GM19324 (cell line): ENCODE results near the gene CUX1.

Source experiments
- ATAC-seq: cut with Tn5 transposase; IDR thresholded peaks from one replicate; pipeline ENCODE4 v1.9.1; 2021; ENCODE audit warnings: mild to moderate bottlenecking, moderate library complexity; ENCODE audit not compliant: unreplicated experiment, low FRiP score

The CUX1 gene

DNA sequence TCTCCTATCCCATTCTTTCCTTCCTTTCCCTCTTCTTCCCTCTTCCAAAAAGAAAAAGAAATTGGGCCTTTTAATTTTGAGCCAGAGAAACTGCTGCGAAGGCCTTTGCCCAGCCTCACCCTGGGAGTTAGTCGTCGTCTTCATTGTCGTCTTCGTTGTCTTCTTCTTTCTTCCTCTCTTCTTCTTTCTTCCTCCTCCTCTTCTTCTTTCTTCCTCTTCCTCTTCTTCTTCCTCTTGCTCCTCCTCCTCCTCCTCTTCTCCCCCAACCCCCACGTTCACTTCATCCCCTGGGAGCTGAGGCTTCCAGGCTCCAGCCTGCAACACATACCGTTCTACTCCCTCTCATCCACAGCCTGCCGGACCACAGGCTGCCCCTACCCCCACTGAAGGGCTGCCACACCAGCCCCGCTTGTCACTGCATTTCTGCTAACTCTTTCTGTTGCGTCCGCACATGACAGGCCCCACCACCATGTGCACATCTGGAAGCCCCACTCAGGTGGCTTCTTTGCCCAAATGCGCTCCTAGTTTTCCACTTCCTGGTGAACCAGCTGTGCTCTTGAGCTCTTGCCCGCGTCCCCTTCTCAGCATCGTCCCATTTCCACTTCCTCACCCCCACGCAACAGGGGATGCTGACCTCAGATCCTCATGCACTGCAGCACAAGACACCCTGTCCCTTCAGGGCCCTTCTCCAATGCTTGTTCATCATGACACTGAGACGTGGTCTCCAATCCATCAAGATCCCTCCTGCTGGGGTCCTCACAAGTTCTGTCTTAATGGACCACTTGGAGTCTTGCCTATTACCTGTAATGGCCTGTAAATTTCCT is 374.3 kb downstream of the CUX1 start:
- no peak for ATAC-seq

DNA sequence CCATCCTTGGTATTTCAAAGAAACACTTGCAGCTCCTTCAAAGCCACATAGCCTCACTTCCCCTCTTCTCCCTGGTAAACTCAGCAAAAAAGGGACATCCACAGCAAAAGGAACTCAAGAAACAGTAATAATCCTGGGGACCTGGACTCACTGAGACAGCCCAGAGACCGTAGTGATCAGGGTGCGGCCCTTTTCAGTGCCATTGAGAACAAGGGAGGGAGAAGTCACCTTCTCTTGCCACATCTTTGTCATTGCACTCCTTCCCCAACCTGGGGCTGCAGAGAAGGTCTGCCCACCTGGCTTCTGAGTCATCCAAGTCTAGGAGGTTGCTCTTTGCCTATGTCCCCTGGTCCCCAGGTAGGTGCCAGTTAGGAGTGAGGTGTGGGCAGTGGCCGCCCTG is 375.4 kb downstream of the CUX1 start:
- no peak for ATAC-seq

DNA sequence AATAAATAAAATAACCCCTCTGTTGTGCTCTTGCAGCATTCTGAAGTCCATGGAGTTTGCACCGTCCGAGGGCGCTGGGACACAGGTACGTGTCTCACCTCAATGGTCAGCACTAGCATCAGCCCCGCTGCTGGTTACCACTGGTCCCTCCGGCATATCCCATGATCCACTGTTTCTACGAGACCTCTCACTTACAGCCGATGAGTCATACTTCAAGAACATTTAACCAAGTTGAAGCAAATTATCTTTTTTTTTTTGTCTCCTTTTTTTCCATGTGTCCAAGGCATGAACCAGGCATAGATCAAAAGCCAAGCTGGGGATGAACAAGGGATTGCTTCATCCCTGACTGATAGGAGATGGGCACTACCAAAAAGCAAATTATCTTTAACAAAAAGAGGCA is 376.4 kb downstream of the CUX1 start:
- no peak for ATAC-seq

DNA sequence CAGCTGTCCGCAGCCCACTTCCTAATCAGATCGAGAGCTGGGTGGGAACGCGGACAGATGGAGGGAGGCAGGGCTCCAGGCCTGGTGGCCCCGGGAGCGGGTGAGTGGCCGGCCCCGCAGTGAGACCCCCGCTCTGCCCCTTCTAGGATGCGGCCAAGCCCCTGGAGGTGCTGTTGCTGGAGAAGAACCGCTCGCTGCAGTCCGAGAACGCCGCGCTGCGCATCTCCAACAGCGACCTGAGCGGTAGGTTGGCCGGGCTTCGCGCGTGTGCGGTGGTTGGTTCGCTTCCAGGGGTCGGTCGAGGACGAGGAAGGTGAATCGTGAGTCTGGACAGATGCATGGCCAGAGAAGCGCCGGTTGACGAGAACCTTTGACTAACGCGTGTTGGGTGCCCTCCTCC is 377.9 kb downstream of the CUX1 start:
- no peak for ATAC-seq

DNA sequence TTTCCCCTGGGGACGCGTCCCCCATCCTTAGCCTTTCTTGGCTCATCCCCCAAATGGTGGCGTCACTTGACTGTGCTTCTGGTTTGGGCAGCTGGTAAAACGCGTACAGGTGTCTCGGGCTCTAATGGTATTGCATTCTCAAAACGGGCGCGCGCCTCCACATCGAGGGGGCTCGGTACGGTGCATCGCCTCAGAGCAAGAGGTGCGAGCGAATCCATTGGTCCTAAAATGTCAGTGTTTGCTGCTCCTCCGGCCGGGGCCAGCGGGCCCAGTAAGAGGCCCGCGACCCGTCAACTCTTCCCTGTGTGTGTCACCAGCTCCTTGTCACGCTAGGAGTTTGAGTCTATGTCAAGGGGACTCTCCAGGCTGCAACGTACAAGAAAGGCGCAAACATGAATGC is 378.6 kb downstream of the CUX1 start:
- ATAC-seq = no peak

DNA sequence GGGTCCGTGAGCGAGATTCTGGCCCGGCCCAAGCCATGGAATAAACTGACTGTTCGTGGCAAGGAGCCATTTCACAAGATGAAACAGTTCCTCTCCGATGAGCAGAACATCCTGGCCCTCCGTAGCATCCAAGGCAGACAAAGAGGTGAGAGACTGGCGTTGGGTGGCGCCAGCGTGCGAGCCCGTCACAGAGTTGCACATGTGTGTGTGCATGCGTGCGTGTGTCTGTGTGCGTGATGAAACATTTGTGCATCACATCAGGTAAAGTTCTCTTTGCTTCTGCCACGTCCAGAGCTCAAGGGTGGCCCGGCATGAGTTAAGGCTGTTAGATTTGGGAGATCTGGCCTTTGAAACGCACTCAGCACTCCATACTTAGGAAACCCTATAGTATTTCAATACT is 379.7 kb downstream of the CUX1 start:
- no peak for ATAC-seq

DNA sequence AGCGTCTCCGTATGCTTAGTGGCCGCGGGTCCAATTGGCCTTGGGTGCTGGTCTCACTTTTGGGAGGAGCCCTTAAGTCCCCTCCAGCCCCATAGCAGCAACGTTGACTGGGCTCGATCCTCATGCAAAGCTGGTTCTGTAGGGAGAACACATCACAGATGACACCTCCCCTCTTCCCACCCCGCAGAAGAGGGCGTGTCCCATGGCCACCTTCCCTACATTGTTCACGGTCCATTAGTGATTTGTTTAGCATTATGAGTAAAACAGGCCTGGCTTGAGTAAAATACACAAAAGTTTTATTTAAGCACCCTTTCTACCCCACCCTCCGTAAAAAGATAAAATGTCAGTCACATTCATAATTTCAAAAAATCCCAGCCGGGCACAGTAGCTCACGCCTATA is 380.2 kb downstream of the CUX1 start:
- ATAC-seq = no peak

DNA sequence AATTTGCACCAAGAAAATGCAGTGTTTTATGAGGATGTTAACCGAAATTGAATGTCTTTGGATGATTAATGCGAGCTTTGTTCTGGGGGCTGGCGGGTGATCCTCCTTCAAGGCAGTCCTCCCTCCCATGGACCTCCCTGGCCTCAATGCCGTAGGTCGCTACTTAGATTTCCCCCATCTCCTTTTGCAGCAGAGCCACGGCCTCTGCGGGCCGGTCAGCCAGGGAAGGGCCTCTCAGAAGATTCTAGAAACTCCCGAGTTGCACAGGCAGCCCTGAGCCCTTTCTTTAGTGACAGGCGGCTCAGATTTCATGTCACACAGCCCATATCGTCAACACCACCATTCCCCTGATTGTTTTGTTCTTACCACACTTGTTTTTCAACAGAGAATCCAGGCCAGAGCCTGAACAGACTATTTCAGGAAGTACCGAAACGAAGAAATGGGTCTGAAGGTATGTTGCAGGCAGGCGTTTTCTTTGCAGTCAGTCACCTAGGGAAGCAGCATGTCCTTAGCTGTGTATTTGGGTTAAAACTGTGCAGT is 381.1 kb downstream of the CUX1 start:
- ATAC-seq = no peak

DNA sequence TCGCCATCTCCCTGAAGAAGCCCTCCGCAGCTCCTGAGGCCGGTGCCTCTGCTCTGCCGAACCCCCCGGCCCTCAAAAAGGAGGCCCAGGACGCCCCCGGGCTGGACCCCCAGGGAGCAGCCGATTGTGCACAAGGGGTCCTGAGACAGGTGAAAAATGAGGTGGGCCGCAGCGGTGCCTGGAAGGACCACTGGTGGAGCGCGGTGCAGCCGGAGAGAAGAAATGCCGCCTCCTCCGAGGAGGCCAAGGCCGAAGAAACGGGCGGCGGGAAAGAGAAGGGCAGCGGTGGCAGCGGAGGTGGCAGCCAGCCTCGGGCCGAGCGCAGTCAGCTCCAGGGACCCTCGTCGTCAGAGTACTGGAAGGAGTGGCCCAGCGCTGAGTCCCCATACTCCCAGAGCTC is 384.1 kb downstream of the CUX1 start:
- ATAC-seq = no peak

DNA sequence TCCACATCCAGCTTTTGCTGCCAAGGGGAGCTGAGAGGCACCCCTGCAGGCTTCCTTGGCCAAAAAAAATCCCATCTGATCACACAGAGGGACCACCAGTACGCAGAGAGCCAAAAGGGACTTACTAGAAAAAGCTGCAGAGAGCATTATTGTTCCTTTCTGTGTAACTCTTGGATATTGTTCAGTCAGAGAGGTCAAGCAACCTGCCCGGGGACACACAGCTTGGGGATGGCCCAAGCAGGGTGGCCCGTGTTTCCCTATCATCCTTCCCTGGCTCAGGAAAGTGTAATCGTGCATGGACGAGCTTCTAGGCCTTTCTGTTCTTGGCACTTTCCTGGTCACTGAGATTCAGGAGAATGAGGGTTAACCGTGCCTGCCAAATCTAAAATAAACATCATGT is 385.1 kb downstream of the CUX1 start:
- ATAC-seq = no peak

DNA sequence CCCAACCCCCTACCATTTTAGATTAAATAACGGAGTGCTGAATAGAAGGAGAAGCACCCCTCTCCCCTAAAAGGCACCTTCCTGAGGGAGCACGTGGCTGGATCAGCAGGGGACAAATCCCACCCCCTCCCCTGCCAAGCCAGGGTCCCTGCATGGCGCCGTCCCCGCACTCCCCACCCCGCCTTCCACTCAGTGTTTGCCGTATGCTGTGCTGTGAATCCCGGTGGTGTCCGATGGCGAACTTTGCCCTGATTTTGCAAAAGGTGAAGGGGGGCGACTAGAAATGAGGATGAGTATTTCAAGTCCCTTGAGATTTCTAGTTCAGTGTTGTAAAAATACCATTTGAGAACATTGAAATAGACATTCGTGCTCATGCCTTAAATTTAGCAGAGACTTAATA is 385.8 kb downstream of the CUX1 start:
- ATAC-seq = no peak

DNA sequence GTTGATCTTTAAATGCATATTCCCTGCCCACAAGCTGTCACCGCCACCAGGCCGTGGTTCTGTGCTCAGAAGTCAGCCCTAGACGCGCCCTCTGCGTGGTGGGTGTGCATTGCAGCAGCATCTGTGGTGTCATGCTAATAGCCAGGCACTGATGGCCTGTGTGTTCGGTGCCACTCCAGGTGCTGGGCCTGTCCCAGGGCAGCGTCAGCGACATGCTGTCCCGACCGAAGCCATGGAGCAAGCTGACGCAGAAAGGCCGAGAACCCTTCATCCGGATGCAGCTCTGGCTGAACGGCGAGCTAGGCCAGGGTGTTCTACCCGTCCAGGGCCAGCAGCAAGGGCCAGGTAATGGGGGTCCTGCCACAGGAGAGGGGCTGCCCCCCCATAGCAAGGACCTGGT is 386.8 kb downstream of the CUX1 start:
- ATAC-seq = no peak

DNA sequence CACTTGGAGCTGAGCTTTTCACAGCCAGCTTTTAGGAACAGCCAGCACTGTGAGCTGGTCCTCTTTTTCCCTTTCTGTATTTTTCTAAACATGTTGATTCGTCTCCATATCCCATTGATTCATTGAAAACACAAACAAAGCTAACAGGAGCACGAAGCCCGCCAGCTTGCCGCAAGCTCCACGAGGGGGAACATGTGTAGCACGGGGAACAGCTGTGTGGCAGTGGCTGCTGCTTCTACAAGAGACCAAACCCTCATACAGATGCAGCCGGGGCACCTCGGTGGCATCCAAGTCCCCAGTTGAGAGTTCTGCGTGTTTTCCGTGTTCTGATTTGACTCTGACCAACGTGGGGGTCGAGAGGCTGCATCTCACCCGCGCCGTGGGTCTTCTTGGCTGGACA is 388.5 kb downstream of the CUX1 start:
- ATAC-seq = no peak

DNA sequence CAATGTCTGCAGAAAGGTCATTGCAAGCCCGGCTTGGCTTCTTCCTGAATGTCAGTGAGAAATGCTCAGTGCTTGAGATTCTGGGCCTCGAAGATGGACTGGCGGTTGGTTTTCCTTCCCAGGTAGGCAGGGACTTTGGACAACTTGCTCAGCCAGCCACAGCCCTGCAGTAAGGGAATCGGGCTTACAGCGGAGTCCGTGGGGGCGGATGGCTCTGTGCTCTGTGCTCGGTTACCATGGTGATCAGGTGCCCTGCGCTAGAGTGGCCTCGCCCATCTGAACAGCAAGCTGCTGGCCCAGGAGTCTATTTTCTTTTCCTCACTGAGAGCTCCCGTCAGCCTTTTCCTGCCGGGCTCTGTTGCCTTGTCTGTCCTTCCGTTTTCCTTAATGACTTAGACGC is 391.4 kb downstream of the CUX1 start:
- no peak for ATAC-seq

DNA sequence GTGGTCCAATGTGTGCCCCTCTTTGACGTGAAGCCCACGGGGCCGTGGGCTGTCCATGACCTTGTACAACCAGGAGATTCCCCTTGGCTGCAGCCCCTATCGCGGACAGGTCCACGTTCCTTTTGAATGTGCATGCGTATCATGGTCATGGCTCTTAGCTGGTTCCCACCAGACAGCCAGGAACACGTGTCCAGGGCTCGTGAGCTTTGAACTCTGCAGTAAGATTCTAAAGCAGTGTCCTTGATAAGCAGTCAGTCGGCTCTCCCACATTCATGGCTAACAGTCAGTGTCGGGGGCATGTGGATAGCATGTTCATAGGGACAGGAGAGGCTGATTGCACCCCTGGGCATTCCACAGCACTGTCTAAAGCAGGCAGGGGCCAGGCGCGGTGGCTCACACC is 393.4 kb downstream of the CUX1 start:
- no peak for ATAC-seq

DNA sequence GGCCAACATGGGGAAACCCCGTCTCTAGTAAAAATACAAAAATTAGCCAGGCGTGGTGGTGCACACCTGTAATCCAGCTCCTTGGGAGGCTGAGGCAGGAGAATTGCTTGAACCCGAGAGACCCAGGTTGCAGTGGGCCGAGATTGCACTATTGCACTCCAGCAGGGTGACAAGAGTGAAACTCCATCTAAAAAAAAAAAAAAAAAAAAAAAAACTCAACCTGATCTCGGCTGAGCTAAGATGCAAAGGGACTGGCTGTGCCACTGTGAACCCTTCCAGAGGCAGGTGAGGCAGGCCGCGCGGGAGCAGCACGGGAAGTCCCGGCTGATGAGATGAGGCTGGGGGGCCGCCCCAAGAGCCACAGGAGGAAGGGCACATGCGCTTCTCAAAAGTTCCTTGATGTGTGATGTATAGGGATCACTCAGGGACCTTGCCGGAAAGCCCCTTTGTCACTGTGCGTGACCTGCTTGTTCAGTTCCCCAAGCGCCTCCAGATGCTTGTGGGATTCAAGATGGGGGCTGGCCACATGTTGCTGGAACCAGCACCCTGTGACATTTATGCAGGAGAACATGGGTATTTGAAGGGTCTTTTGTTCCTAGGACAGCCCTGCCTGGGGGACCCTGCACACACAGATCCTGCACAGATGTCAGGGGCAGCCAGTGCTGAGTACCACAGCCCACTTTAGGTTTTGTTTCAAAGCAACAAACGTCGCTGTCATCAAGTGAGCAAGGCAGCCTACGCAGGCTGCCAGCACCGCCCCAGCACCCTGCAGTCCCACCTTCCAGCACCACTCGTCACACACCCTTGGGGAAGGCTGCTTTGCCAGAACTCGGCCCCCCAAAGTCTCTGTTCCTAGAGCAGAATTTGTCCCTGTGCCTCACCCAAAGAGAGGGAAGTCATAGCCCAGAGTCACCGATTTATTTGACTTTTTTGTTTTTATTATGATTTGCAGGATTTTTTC is 394.4 kb downstream of the CUX1 start:
- ATAC-seq = no peak

DNA sequence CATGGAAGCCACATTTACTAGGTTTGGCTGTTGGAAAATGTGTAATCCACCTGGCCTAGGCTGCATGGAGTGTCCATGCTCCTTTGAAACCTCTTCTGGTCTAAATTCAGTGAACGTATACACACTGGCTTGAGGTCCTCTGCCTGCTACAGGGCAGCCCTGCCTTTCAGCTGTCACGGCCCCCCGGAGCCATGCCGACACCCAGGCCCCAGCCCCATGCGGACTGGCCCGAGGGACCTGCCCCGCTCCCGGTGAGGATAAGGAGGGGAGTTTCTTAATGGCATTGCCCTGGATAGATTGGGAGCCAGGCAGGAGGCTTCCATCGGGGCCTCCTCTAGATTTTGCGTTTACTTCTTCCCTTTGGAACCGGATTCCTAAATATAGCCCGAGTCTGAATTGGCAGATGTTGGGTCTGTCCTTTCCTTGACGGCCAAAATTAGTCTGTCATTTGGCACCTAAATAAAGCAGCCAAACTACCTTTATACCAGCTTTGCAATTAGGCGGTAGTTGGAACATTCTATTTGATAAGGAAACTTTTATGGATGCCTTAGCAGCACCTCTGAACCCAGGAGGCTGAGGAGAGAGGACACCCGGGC is 397.1 kb downstream of the CUX1 start:
- ATAC-seq = no peak

DNA sequence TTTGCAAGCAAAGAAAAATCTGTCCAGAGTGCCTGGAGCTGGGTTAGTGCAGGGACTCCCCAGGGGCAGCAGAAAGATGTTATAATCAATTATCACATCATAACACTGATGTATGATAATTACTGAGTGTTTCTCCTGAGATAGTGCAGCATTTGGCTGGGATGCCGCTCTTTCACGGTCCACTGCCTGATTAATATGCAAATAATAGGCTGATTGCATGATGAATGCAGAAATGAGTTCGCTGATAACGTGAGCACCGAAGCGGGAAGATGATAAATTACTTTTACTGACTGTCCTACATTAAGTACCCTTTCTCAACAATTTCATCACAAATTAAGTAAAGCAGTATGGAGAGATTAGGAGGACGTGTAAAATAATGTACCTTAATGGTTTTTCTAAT is 397.8 kb downstream of the CUX1 start:
- no peak for ATAC-seq

DNA sequence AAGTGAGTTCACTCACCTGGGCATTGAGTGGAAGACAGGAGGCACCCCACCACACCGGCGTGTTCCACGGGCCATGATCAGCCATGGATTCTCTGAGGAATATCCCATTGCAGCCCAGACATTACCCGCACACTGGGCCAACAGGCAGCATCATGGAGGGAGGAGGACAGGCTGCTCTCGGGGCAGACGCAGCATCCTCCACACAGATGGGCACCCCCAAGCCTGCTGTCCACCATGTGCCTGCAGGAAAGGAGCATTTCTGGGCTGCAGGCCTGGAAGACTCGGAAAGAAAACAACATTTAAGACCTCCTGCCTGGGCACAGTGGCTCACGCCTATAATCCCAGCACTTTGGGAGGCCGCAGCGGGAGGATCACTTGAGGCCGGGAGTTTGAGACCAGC is 398.3 kb downstream of the CUX1 start:
- no peak for ATAC-seq

DNA sequence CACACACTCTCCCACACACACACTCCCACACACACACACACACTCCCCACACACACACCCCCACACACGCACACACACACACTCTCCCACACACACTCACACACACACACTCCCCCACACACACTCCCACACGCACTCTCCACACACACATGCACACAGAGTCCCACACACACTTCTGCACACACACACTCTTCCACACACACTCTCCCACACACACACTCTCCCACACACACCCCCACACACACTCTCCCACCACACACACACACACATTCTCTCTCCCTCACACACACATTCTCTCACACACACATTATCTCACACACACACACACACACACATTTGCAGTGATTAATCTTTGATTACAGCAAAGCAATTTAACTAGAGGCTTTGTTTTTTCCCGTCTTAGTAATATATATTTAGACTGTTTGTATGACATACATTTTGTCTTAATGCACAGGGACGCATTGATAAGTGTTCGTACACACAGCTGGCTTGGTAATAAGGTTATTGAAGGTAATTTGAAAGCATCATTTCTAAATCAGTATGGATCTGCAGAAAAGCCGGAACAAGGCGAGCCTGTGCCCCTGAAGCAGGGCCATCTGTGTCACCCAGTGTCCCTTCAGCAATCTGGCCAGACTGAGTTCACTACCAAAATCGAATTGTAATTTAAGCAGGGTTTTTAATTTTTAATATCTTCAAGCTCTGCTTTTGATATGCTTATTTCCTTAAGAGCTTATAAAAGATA is 399.3 kb downstream of the CUX1 start:
- ATAC-seq = no peak
